Gastroesophageal sphincter (tissue), 3 donors: ENCODE results near the gene TSPO.

Experiments
- EP300 ChIP-seq: sonication (generic); formaldehyde crosslinking; IDR thresholded peaks from one replicate; pipeline ENCODE4 v1.6.1; 2017; ENCODE audit warnings: antibody characterized with exemption, mild to moderate bottlenecking
- TF ChIP-seq, protein P1 (sequence below), 4 experiments: fragments of 200-600 bp in 2 of 4; fragments of 450-650 bp in 2 of 4; sonication (generic) in 1 of 4; IDR thresholded peaks; one replicate each; pipeline ENCODE4 v1.5.1; 2017 to 2019; ENCODE audit warnings: antibody characterized with exemption in 4 of 4, mild to moderate bottlenecking in 2 of 4, moderate library complexity in 2 of 4

GRCh38 chr22:43205261-43205691, 53.9 kb downstream of the TSPO start:
- TF ChIP-seq, protein P1, sequence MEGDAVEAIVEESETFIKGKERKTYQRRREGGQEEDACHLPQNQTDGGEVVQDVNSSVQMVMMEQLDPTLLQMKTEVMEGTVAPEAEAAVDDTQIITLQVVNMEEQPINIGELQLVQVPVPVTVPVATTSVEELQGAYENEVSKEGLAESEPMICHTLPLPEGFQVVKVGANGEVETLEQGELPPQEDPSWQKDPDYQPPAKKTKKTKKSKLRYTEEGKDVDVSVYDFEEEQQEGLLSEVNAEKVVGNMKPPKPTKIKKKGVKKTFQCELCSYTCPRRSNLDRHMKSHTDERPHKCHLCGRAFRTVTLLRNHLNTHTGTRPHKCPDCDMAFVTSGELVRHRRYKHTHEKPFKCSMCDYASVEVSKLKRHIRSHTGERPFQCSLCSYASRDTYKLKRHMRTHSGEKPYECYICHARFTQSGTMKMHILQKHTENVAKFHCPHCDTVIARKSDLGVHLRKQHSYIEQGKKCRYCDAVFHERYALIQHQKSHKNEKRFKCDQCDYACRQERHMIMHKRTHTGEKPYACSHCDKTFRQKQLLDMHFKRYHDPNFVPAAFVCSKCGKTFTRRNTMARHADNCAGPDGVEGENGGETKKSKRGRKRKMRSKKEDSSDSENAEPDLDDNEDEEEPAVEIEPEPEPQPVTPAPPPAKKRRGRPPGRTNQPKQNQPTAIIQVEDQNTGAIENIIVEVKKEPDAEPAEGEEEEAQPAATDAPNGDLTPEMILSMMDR (IDR thresholded peaks at IDR 0.05), result no peak
- TF ChIP-seq EP300, result no peak
